SJCRH30 (cell line): ENCODE measurements around the gene ZNF469. TPM values are rescaled to one million over a fixed set of nuclear protein-coding genes. Genes with fewer than 3 reads are reported as not detected.
"Not testable (repeated sequence)": the region's sequence is repeated elsewhere in the genome, so short reads cannot be mapped to it uniquely, and the experiment has no call there.

Source experiments
- DNase-seq, 2 experiments: peaks; one replicate each; pipeline ENCODE4 v3.0.0-alpha.2; 2015 to 2020
- H3K27ac ChIP-seq: fragments of 250-450 bp; sonication (Bioruptor Pico); 2 replicates; pipeline ENCODE4 v1.5.1; 2020; ENCODE audit warnings: mild to moderate bottlenecking, moderate library complexity
- H3K27me3 ChIP-seq: fragments of 250-450 bp; sonication (Bioruptor Pico); 2 replicates; pipeline ENCODE4 v1.5.1; 2020; ENCODE audit warnings: mild to moderate bottlenecking, moderate library complexity
- H3K36me3 ChIP-seq: fragments of 250-450 bp; sonication (Bioruptor Pico); 2 replicates; pipeline ENCODE4 v1.5.1; 2020; ENCODE audit warnings: mild to moderate bottlenecking, moderate library complexity
- H3K4me1 ChIP-seq: fragments of 250-450 bp; sonication (Bioruptor Pico); 2 replicates; pipeline ENCODE4 v1.5.1; 2020; ENCODE audit warnings: mild to moderate bottlenecking, moderate library complexity
- H3K4me3 ChIP-seq: fragments of 250-450 bp; sonication (Bioruptor Pico); 2 replicates; pipeline ENCODE4 v1.5.1; 2020; ENCODE audit warnings: mild to moderate bottlenecking, moderate library complexity
- H3K9me3 ChIP-seq: fragments of 250-450 bp; sonication (Bioruptor Pico); replicated peaks from 2 replicates; pipeline ENCODE4 v1.5.1; 2020; ENCODE audit warnings: mild to moderate bottlenecking, moderate library complexity
- total RNA-seq: library from RNA; depleted of rRNA; stranded (reverse); fragments of >200 nt; shearing (Covaris generic); gene quantifications from 2 replicates; pipeline ENCODE4 v1.2.3, GENCODE V29; 2014

The ZNF469 gene
- total RNA-seq, 1 experiment from 2014 or later: not detected

DNA sequence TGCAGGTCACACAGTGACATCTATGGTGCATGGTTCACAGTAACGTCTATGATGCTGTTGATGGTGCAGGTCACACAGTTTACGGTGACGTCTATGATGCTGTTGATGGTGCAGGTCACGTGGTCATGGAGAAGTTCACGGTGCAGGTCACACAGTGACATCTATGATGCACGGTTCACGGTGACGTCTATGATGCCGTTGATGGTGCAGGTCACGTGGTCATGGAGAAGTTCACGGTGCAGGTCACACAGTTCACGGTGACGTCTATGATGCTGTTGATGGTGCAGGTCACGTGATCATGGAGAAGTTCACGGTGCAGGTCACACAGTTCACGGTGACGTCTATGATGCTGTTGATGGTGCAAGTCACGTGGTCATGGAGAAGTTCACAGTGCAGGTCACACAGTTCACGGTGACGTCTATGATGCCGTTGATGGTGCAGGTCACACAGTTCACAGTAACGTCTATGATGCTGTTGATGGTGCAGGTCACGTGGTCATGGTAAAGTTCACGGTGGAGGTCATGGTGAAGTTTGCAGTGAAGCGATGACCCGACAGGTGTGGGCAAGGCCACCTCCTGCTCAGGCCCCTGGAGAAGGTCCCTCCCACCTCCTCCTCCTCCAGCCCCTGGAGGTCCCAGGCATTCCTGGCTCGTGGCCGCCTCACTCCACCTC, 27.7 kb downstream of the ZNF469 start:
- H3K27me3 ChIP-seq, H3K27ac ChIP-seq, H3K4me1 ChIP-seq, DNase-seq, H3K4me3 ChIP-seq, H3K9me3 ChIP-seq, H3K36me3 ChIP-seq: not testable (repeated sequence)

GRCh38 chr16:88411951-88412576, 29.3 kb downstream of the ZNF469 start:
- Histone ChIP-seq H3K36me3 (no peaks in the 10 kb centered on the region), H3K27ac (no peak overlapping the region), H3K27me3 (no peaks in the 10 kb centered on the region), H3K9me3 (no peaks in the 10 kb centered on the region), H3K4me3 (no peak overlapping the region), H3K4me1 (no peaks in the 10 kb centered on the region)
- no peak for DNase-seq

GRCh38 chr16:88412766-88413165, 30.0 kb downstream of the ZNF469 start:
- Histone ChIP-seq H3K36me3 (no peaks in the 10 kb centered on the region), H3K4me3 (no peak overlapping the region), H3K4me1 (no peaks in the 10 kb centered on the region), H3K9me3 (no peaks in the 10 kb centered on the region), H3K27me3 (no peaks in the 10 kb centered on the region), H3K27ac (no peak overlapping the region)
- no peak for DNase-seq

- no peak overlapping the region for H3K4me3 ChIP-seq
- H3K36me3 ChIP-seq: no peaks in the 10 kb centered on the region
- DNase-seq: no peak
- H3K9me3 ChIP-seq: no peaks in the 10 kb centered on the region
- no peak overlapping the region for H3K27ac ChIP-seq
- no peaks in the 10 kb centered on the region for H3K4me1 ChIP-seq
- H3K27me3 ChIP-seq: no peaks in the 10 kb centered on the region
Measured at GRCh38 chr16:88413231-88413630, 30.5 kb downstream of the ZNF469 start.

- Histone ChIP-seq H3K4me3 (no peak overlapping the region), H3K4me1 (no peaks in the 10 kb centered on the region), H3K27ac (no peak overlapping the region), H3K9me3 (no peaks in the 10 kb centered on the region), H3K36me3 (no peaks in the 10 kb centered on the region), H3K27me3 (no peaks in the 10 kb centered on the region)
- DNase-seq: no peak
Measured at GRCh38 chr16:88413631-88414030, 30.9 kb downstream of the ZNF469 start.

DNA sequence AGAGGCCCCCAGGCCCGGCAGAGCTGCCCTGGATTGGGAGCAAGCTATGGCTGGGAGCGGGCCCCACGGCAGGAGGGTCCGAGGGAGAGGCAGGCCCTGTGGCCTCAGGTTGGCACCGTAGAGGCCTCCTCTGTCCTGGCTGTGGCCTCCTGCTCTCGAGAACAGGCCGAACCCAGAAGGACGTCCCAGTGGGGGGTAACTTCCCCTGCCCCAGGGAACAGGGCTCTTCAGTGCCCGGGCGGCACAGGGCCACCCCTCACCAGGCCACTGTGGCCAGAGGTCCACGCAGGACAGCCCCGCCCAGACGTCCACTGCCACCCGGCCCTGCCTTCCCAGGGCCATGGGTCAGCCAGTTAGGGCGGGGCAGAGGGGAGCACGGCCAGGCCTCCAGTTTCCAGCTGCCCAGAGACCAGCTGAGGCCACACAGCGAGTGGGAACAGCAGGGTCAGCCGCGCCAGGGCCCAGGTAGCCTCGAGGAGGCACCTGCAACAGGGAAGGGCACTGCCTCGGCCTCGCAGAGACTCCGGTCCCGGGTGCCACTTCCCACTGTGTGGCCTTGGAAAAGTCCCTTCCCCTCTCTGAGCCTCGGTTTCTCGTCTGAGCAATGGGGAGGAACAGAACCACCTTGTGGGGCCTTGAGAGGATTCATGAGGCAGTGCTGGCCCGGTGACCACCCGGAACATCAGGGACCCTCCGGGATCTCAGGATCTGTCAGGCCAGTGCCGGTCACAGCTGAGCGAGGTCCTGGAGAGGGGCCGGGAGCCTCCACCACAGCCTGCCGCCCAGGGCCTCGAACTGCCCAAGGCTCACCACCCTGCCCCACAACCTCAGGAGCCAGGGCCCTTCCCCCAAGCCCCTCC, 32.0 kb downstream of the ZNF469 start:
- Histone ChIP-seq H3K36me3 (no peaks in the 10 kb centered on the region), H3K4me1 (no peaks in the 10 kb centered on the region), H3K27me3 (no peaks in the 10 kb centered on the region), H3K27ac (no peak overlapping the region), H3K9me3 (no peaks in the 10 kb centered on the region), H3K4me3 (no peak overlapping the region)
- no peak for DNase-seq

- DNase-seq: no peak
- no peaks in the 10 kb centered on the region for H3K4me1 ChIP-seq
- no peaks in the 10 kb centered on the region for H3K36me3 ChIP-seq
- no peak overlapping the region for H3K27ac ChIP-seq
- H3K9me3 ChIP-seq: no peaks in the 10 kb centered on the region
- H3K27me3 ChIP-seq: no peaks in the 10 kb centered on the region
- H3K4me3 ChIP-seq: no peak overlapping the region
Measured at GRCh38 chr16:88415381-88415705, 32.6 kb downstream of the ZNF469 start.

DNA sequence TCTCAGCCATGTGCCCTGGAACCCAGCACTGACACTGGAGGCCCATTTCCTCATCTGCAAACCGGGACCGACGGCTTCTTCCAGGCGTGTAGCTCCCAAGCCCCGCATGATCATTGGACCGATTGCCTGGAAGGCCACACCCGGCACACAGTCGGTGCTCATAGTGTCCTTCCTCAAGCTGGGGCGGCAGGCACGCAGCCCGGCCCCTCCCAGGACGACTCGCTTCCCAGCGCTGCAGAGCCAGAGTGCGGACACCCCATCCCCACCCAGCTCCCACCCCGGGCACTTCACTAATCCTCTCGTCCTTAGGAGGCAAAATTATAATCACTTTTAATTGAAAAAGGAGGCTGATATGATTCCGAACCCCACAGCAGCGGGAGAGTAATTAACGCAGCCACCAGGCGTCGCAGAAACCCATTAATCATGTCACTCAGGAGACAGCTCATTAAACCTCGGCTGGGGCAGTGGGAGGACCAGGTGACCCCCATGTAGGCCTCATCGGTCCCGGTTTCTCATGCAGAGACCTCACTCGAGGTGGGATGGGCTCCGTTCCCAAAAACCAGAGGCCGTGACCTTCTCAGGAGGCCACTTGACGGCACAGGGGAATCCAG, 33.1 kb downstream of the ZNF469 start:
- DNase-seq: no peak
- Histone ChIP-seq H3K4me1 (no peaks in the 10 kb centered on the region), H3K9me3 (no peaks in the 10 kb centered on the region), H3K27me3 (no peaks in the 10 kb centered on the region), H3K36me3 (no peaks in the 10 kb centered on the region), H3K27ac (no peak overlapping the region), H3K4me3 (no peak overlapping the region)

DNA sequence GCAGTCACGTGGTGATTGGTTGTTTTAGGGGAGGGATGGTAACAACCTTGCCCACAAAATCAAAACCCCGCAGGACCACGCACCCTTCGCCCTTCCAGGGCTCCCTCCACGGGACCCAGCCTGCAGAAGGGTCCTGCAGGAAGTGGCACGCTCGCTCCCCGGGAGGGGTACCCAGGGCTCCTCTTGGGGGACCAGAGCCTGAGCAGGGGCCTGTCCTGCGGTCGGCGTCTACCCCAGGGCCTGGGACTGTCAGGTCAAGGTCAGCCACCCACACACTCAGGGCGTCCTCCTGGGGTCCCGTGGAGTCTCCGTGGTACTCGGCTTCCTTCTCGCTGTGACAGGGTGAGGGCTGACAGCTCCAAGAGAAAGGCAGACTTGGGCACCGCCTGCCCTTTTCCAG, 33.9 kb downstream of the ZNF469 start:
- DNase-seq: no peak
- Histone ChIP-seq H3K9me3 (no peaks in the 10 kb centered on the region), H3K4me3 (no peak overlapping the region)

GRCh38 chr16:88417684-88418476, 35.1 kb downstream of the ZNF469 start:
- H3K27me3 ChIP-seq: no peaks in the 10 kb centered on the region
- no peaks in the 10 kb centered on the region for H3K36me3 ChIP-seq
- no peak for DNase-seq
- no peak overlapping the region for H3K4me3 ChIP-seq
- H3K27ac ChIP-seq: no peak overlapping the region
- no peaks in the 10 kb centered on the region for H3K9me3 ChIP-seq
- H3K4me1 ChIP-seq: no peaks in the 10 kb centered on the region

More for the DNA sequence above, 33.9 kb downstream of the ZNF469 start:
- no peak overlapping the region for H3K27ac ChIP-seq
- no peaks in the 10 kb centered on the region for H3K36me3 ChIP-seq
- H3K4me1 ChIP-seq: no peaks in the 10 kb centered on the region
- no peaks in the 10 kb centered on the region for H3K27me3 ChIP-seq

GRCh38 chr16:88418869-88419268, 36.1 kb downstream of the ZNF469 start:
- DNase-seq: no peak

DNA sequence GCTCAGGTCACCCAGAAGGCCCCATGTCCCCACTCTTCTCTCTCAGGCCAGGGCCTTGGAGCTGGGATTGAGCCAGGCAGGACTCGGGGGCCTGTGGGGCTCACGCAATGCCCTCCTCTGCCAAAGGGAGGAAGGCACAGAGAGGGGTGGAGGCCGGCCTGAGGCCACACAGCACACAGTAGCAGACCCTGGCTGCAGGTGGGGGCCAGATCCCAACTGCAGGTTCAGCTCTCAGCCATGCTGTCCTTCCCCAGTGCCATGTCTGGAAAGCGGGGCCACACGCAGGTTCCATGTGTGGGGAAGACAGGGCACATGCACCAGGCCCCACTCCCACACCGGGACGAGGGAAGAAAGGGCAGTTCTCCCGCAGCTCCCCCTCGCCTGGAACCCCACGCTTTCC, 37.0 kb downstream of the ZNF469 start:
- H3K27ac ChIP-seq: no peak overlapping the region

More at GRCh38 chr16:88418869-88419268, 36.1 kb downstream of the ZNF469 start:
- H3K27me3 ChIP-seq: no peaks in the 10 kb centered on the region
- H3K4me3 ChIP-seq: no peak overlapping the region
- H3K4me1 ChIP-seq: no peaks in the 10 kb centered on the region
- H3K9me3 ChIP-seq: no peaks in the 10 kb centered on the region
- H3K36me3 ChIP-seq: no peaks in the 10 kb centered on the region
- H3K27ac ChIP-seq: no peak overlapping the region

GRCh38 chr16:88420496-88420895, 37.7 kb downstream of the ZNF469 start:
- DNase-seq: no peak
- Histone ChIP-seq H3K9me3 (no peaks in the 10 kb centered on the region), H3K4me3 (no peak overlapping the region), H3K36me3 (no peaks in the 10 kb centered on the region), H3K27ac (no peak overlapping the region), H3K27me3 (no peaks in the 10 kb centered on the region), H3K4me1 (no peaks in the 10 kb centered on the region)

More for the DNA sequence above, 37.0 kb downstream of the ZNF469 start:
- Histone ChIP-seq H3K4me3 (no peak overlapping the region), H3K9me3 (no peaks in the 10 kb centered on the region), H3K4me1 (no peaks in the 10 kb centered on the region), H3K36me3 (no peaks in the 10 kb centered on the region), H3K27me3 (no peaks in the 10 kb centered on the region)
- DNase-seq: no peak

DNA sequence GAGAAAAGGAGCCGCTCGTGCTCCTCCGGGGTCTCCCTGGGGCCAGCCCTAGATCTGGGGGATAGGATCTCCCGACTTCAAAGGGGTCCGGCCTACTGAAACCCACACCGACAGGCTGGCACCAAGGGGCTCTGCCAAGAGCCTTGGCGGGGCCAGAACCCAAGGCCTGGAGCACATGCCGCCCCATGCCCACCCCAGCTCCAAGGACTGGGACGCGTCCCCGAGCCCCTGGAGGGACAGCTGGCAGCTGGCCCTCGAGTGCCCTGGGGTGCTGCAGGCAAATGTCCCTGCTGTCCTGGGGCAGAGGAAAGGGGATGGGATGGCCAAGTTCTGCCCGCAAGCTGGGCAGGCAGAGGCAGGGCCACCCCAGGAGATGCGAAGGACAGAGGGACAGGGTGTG, 38.5 kb downstream of the ZNF469 start:
- H3K4me1 ChIP-seq: no peaks in the 10 kb centered on the region
- DNase-seq: no peak
- no peak overlapping the region for H3K27ac ChIP-seq
- no peaks in the 10 kb centered on the region for H3K36me3 ChIP-seq
- H3K4me3 ChIP-seq: no peak overlapping the region
- H3K9me3 ChIP-seq: no peaks in the 10 kb centered on the region
- no peaks in the 10 kb centered on the region for H3K27me3 ChIP-seq
